K562 (cell line): Measurements from ENCODE around the gene PKD1. TPM values are rescaled to one million over a fixed set of nuclear protein-coding genes. Genes with fewer than 3 reads are reported as not detected.

ENCODE experiments used
- ARID1B ChIP-seq: fragments of 450-650 bp; IDR thresholded peaks from 2 replicates; pipeline ENCODE4 v1.6.1; 2016; ENCODE audit warnings: antibody characterized with exemption, mild to moderate bottlenecking, inconsistent platforms
- CBFB ChIP-seq: sonication (generic); formaldehyde crosslinking; IDR thresholded peaks from 2 replicates; pipeline ENCODE4 v1.4.0; 2020; ENCODE audit warnings: mild to moderate bottlenecking, missing genetic modification reagents
- CHAMP1 ChIP-seq: fragments of 450-650 bp; IDR thresholded peaks from 2 replicates; pipeline ENCODE4 v1.6.1; 2016; ENCODE audit warnings: mild to moderate bottlenecking
- FOS ChIP-seq: IDR thresholded peaks from 3 replicates; pipeline ENCODE4 v1.6.1; 2011; ENCODE audit not compliant: insufficient read length; ENCODE audit errors: extremely low read depth
- MAFK ChIP-seq: IDR thresholded peaks from 2 replicates; pipeline ENCODE4 v1.6.1; 2011; ENCODE audit warnings: low read length, improper control_type of control experiment
- MLX ChIP-seq, 2 experiments: fragments of 450-650 bp in 1 of 2; sonication (generic) in 1 of 2; formaldehyde crosslinking; conservative IDR thresholded peaks; 2 replicates each; pipeline versions ENCODE4 v1.4.0 to v1.8.1; 2020 to 2022; ENCODE audit warnings: mild to moderate bottlenecking in 1 of 2, missing genetic modification reagents in 1 of 2
- NKRF ChIP-seq: fragments of 450-650 bp; IDR thresholded peaks from 2 replicates; pipeline ENCODE4 v1.6.1; 2016; ENCODE audit warnings: borderline replicate concordance
- NUFIP1 ChIP-seq: fragments of 450-650 bp; IDR thresholded peaks from 2 replicates; pipeline ENCODE4 v1.6.1; 2018; ENCODE audit not compliant: partially characterized antibody
- PML ChIP-seq: IDR thresholded peaks from 2 replicates; pipeline ENCODE4 v1.6.1; 2012; ENCODE audit warnings: low read length, inconsistent platforms
- POLR2AphosphoS5 ChIP-seq: IDR thresholded peaks from 2 replicates; pipeline ENCODE4 v1.6.1; 2011; ENCODE audit warnings: mild to moderate bottlenecking, low read depth, low read length, moderate library complexity; ENCODE audit not compliant: control insufficient read depth, insufficient read depth
- PRPF4 ChIP-seq: fragments of 200-400 bp; formaldehyde crosslinking; IDR thresholded peaks from one replicate; pipeline ENCODE4 v1.6.1; 2017; ENCODE audit warnings: low read length, low read depth, mild to moderate bottlenecking; ENCODE audit not compliant: insufficient read depth, poor library complexity, severe bottlenecking
- TCF7 ChIP-seq: sonication (generic); IDR thresholded peaks from 2 replicates; pipeline ENCODE4 v1.6.1; 2016; ENCODE audit warnings: antibody characterized with exemption, borderline replicate concordance
- TFAP4 ChIP-seq: sonication (generic); formaldehyde crosslinking; IDR thresholded peaks from 2 replicates; pipeline ENCODE4 v1.8.0; 2022; ENCODE audit warnings: missing genetic modification reagents, mild to moderate bottlenecking, moderate library complexity, borderline replicate concordance
- TSHZ1 ChIP-seq: fragments of 250-450 bp; sonication (Bioruptor Pico); IDR thresholded peaks from 2 replicates; pipeline ENCODE4 v1.4.0; 2020; ENCODE audit warnings: mild to moderate bottlenecking, moderate library complexity
- ZNF212 ChIP-seq: fragments of 450-650 bp; formaldehyde crosslinking; IDR thresholded peaks from 2 replicates; pipeline ENCODE4 v1.4.0; 2020; ENCODE audit warnings: mild to moderate bottlenecking
- ZNF232 ChIP-seq: sonication (generic); formaldehyde crosslinking; IDR thresholded peaks from 2 replicates; pipeline ENCODE4 v1.8.0; 2022; ENCODE audit warnings: mild to moderate bottlenecking, missing genetic modification reagents
- ZNF354B ChIP-seq: fragments of 250-450 bp; sonication (Bioruptor Pico); IDR thresholded peaks from 2 replicates; pipeline ENCODE4 v1.4.0; 2020
- polyA plus RNA-seq, 8 experiments: library from polyadenylated mRNA; depleted of rRNA in 4 of 8; stranded (reverse) in 5 of 8; unstranded in 3 of 8; fragments of >200 nt; fragmentation: Nextera tagmentation in 2 of 8; fragmentation: Illumina TruSeq in 1 of 8; extraction: Ambion mirVana in 2 of 8; extraction: Trizol in 1 of 8; gene quantifications; 2 replicates each; pipeline versions ENCODE4 v1.2.1 to v1.2.3, GENCODE V29; 2011 to 2014; ENCODE audit warnings: inconsistent platforms in 1 of 8, missing spikeins in 1 of 8
- total RNA-seq, 7 experiments: library from RNA; depleted of rRNA in 6 of 7; stranded (reverse); fragments of >200 nt in 6 of 7; fragmentation: Illumina TruSeq in 2 of 7; extraction: Trizol in 2 of 7; gene quantifications; 2 replicates each; pipeline versions ENCODE4 v1.2.1 to v1.2.3, GENCODE V29; 2011 to 2021; ENCODE audit warnings: low replicate concordance in 1 of 7

Gene PKD1
- total and polyA plus RNA-seq, 9 of the 15 experiments (the other 6 are each of a cell fraction or from before 2014, with no cell fraction given), result 0.23 to 93.5 (median 12.6) TPM

GRCh38 chr16:2155091-2155950 lies 19.6 kb upstream of the PKD1 start, which contains the start of gene TRAF7 (continued):
- TF ChIP-seq TSHZ1 (CRISPR knock-in tag) (no peak), ZNF354B (CRISPR knock-in tag) (no peak), TCF7 (peak; percentile 56; the same call in 1 of the 2 replicates), FOS (peak; percentile 83), ARID1B (no peak; the same call in 1 of the 2 replicates), ZNF212 (CRISPR knock-in tag) (no peak), TFAP4 (CRISPR knock-in tag) (peak; percentile 72; the same call in 1 of the 2 replicates), POLR2AphosphoS5 (peak; percentile 100), PML (peak; percentile 99), MLX (CRISPR knock-in tag; conservative IDR thresholded peaks at IDR 0.05) (peak; percentile 71 to 92; a peak in 2 of 4 replicates), NKRF (peak; percentile 95), ZNF232 (peak; percentile 36; the same call in 1 of the 2 replicates), PRPF4 (peak; percentile 87), MAFK (0 out of 2 replicates have a peak, but pooled peaks have one; percentile 12), CHAMP1 (no peak), CBFB (CRISPR knock-in tag) (peak; percentile 58; the same call in 1 of the 2 replicates), NUFIP1 (no peak)
